Stimulated activated effector memory CD8-positive, alpha-beta T cell treated with anti-CD3 and anti-CD28 coated beads, Interleukin-12 subunit alpha, Interleukin-12 subunit beta, amount 100 ng/mL, for 72 hours (primary cell): ENCODE data around the gene BTBD9.

Source experiments
- ATAC-seq: fragments of 150-1000 bp; cut with Tn5 transposase; 2 replicates; pipeline ENCODE4 v1.10.0; 2021
- DNase-seq, 2 donors: peaks; one replicate each; pipeline ENCODE4 v3.0.0; 2021 to 2022; ENCODE audit warnings: low spot score in 2 of 2
- H3K27ac Mint-ChIP-seq: one replicate; pipeline ENCODE4 v1.8.0; 2022; ENCODE audit warnings: mild to moderate bottlenecking, mixed read lengths
- H3K36me3 Mint-ChIP-seq: one replicate; pipeline ENCODE4 v1.8.0; 2022; ENCODE audit warnings: mild to moderate bottlenecking, mixed read lengths
- H3K4me1 Mint-ChIP-seq: one replicate; pipeline ENCODE4 v1.8.0; 2022; ENCODE audit warnings: mixed read lengths
- H3K4me3 Mint-ChIP-seq: one replicate; pipeline ENCODE4 v1.8.0; 2022; ENCODE audit warnings: mild to moderate bottlenecking, mixed read lengths
- H3K9me3 Mint-ChIP-seq: one replicate; pipeline ENCODE4 v1.8.0; 2022; ENCODE audit warnings: mixed read lengths

Gene BTBD9

DNA sequence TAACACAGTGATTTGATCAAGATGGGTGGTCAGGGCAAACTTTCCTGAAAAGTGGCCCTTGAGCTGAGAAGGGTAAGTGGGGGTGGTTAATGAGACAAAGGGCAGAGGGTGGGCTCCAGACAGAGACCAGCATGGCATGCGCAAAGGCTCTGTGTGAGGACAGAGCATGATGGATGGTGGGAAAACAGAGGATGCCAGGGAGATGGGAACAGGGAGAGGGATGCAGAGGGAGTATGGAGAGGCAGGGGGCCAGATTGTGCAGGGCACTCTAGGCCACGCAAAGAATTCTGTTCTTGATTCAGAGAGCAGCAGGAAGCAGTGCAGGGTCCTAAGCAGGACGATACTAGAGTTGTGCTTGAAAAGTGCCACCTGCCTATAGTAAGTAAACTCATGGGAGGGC lies 394.4 kb downstream of the BTBD9 start:
- H3K4me3 Mint-ChIP-seq, result no peak overlapping the region
- peaks cover 7% of the 10 kb centered on the region for H3K36me3 Mint-ChIP-seq
- ATAC-seq (no peak), DNase-seq (no peak)
- peaks cover 6% of the 10 kb centered on the region for H3K4me1 Mint-ChIP-seq
- no peaks in the 10 kb centered on the region for H3K9me3 Mint-ChIP-seq
- no peak overlapping the region for H3K27ac Mint-ChIP-seq

DNA sequence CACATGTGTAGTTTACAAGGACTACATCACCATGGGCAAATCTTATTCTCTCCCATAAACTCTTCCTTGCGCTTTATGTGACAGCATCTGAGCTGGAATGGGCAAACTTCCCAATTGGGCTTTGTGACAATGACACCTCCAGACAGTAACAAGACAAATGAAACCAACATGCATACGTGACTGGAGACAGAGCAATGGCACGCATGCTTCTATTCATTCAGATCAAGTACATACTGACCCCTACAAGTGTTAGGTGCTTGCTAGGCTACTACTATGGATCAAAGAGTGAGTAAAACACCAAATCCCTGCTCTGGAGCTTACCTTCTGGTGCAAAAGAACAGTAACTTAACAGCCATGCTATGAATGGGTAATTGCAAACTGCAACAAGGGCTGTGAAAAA lies 394.9 kb downstream of the BTBD9 start:
- Mint-ChIP-seq H3K27ac (no peak overlapping the region), H3K9me3 (no peaks in the 10 kb centered on the region), H3K4me1 (peaks cover 6% of the 10 kb centered on the region), H3K36me3 (peaks cover 7% of the 10 kb centered on the region), H3K4me3 (no peak overlapping the region)
- no peak for DNase-seq
- no peak for ATAC-seq

GRCh38 chr6:38241200-38241871 lies 398.4 kb downstream of the BTBD9 start:
- Mint-ChIP-seq H3K9me3 (no peaks in the 10 kb centered on the region), H3K4me3 (no peak overlapping the region), H3K4me1 (peaks cover 6% of the 10 kb centered on the region), H3K27ac (no peak overlapping the region), H3K36me3 (peaks cover 7% of the 10 kb centered on the region)
- no peak for DNase-seq
- no peak for ATAC-seq

DNA sequence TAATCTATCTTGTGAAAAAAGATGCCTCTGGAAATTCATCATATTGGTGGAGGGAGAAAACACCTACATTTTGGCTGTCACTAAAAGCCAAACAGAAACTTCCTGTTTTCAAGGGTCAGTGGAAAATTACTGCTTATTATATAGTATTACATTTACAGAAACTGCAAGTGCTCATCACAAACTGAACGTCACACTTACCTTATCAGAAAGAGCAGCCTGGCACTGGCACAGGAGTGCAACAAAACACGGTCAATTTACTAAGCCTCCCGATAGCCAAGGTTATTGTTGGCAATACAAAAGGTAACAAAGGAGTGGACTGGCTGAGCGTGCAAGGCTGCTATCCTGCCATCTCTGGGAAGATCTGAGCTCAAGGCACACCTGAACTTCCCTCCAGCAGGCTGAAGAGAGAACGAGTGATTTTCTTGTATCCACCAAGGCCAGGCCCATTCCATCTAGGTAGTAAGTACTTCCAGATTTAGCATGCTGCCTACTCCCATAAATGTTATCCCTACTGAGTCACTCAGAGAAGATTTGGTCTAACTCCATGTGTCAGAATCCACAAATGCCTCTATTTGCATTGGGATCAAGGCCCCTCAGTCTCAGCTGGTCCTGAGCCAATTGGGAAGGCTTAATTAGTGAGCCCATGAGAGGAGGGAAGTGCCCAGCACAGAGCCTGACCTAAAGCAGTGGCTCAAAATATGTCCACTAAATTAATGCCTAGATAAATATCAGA lies 399.8 kb downstream of the BTBD9 start:
- no peaks in the 10 kb centered on the region for H3K9me3 Mint-ChIP-seq
- H3K27ac Mint-ChIP-seq, result no peak overlapping the region
- ATAC-seq, result no peak
- no peaks in the 10 kb centered on the region for H3K36me3 Mint-ChIP-seq
- H3K4me3 Mint-ChIP-seq, result no peak overlapping the region
- no peak for DNase-seq
- H3K4me1 Mint-ChIP-seq, result peaks cover 6% of the 10 kb centered on the region

- no peak overlapping the region for H3K27ac Mint-ChIP-seq
- ATAC-seq, result no peak
- no peak for DNase-seq
- H3K36me3 Mint-ChIP-seq, result no peaks in the 10 kb centered on the region
- H3K4me3 Mint-ChIP-seq, result no peak overlapping the region
- H3K9me3 Mint-ChIP-seq, result no peaks in the 10 kb centered on the region
- no peaks in the 10 kb centered on the region for H3K4me1 Mint-ChIP-seq
Measured at GRCh38 chr6:38236631-38237030, 403.1 kb downstream of the BTBD9 start.

DNA sequence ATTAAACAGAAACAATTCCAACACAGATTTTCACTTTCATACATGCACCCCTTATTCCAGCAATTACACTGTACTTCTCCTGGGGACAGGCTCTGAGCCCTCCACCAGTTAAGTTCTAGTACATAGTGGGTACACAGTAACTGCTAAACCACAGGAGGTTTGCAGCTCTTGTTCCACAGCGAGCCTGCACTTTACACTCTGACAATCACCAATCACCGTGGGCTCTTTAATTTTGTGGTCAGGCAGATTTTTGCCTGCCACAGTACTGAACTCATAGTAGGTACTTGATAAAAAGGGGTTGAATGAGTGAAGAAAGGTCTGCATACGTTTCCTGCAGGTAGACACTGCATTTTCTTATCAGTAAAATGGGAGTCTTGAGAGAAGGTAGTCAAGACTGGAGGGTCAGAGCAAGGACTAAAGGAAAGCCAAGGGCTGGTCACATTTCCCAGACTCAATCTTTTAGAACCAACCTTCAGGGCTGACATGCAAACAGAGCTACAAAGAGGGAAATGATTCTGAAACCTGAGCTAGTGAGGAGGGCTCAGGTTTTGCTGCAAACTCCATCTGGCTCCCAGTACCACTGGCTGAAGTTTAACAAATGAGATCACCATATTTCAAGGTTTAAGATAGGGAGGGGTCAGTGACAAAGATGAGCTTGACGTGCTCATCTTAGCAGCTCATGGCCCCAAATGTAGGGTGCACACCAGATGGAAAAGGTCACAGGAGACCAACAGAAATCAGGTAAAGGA lies 404.6 kb downstream of the BTBD9 start:
- Mint-ChIP-seq H3K36me3 (no peaks in the 10 kb centered on the region), H3K4me1 (no peaks in the 10 kb centered on the region), H3K4me3 (no peak overlapping the region), H3K9me3 (no peaks in the 10 kb centered on the region), H3K27ac (no peak overlapping the region)
- ATAC-seq (no peak), DNase-seq (no peak)

GRCh38 chr6:38234141-38234540 lies 405.6 kb downstream of the BTBD9 start:
- H3K4me3 Mint-ChIP-seq, result no peak overlapping the region
- ATAC-seq (no peak), DNase-seq (no peak)
- no peaks in the 10 kb centered on the region for H3K9me3 Mint-ChIP-seq
- H3K4me1 Mint-ChIP-seq, result no peaks in the 10 kb centered on the region
- no peaks in the 10 kb centered on the region for H3K36me3 Mint-ChIP-seq
- no peak overlapping the region for H3K27ac Mint-ChIP-seq

- Mint-ChIP-seq H3K4me1 (no peaks in the 10 kb centered on the region), H3K27ac (no peak overlapping the region), H3K4me3 (no peak overlapping the region), H3K36me3 (no peaks in the 10 kb centered on the region), H3K9me3 (no peaks in the 10 kb centered on the region)
- ATAC-seq, result no peak
- DNase-seq, result no peak
Measured at GRCh38 chr6:38233161-38233791, 406.5 kb downstream of the BTBD9 start.

GRCh38 chr6:38225766-38226165 lies 414.0 kb downstream of the BTBD9 start:
- Mint-ChIP-seq H3K27ac (no peak overlapping the region), H3K4me3 (no peak overlapping the region), H3K4me1 (no peaks in the 10 kb centered on the region), H3K9me3 (no peaks in the 10 kb centered on the region), H3K36me3 (no peaks in the 10 kb centered on the region)
- no peak for DNase-seq
- no peak for ATAC-seq

GRCh38 chr6:38221251-38221650 lies 418.5 kb downstream of the BTBD9 start:
- Mint-ChIP-seq H3K36me3 (no peaks in the 10 kb centered on the region), H3K9me3 (no peaks in the 10 kb centered on the region), H3K27ac (no peak overlapping the region), H3K4me3 (no peak overlapping the region), H3K4me1 (no peaks in the 10 kb centered on the region)
- no peak for DNase-seq
- no peak for ATAC-seq

GRCh38 chr6:38220069-38220723 lies 419.5 kb downstream of the BTBD9 start:
- Mint-ChIP-seq H3K27ac (no peak overlapping the region), H3K4me3 (no peak overlapping the region), H3K9me3 (no peaks in the 10 kb centered on the region), H3K4me1 (no peaks in the 10 kb centered on the region), H3K36me3 (no peaks in the 10 kb centered on the region)
- DNase-seq, result no peak
- ATAC-seq, result no peak

- no peak for DNase-seq
- ATAC-seq, result no peak
Measured at GRCh38 chr6:38218235-38218634, 421.5 kb downstream of the BTBD9 start.

DNA sequence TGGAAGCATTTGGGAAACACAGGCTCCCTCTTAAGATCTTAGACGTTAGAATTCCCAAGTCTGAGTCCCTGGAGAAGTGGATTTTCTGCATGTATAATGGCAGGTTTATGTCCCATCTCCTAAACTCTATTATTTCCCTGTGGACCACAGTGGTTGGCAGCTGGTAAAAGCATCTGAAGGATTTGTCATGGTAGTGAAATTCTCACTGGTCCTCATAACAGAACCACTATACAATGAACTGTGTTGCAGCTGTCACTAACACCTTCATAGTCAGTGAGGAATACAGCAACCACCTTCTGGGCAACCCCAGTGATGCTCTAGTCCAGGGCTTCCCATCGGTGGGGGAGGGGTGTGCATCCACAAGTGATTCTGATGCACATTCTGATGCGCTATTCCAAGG lies 423.3 kb downstream of the BTBD9 start:
- no peak for DNase-seq
- no peaks in the 10 kb centered on the region for H3K4me1 Mint-ChIP-seq
- no peak for ATAC-seq

More at GRCh38 chr6:38218235-38218634, 421.5 kb downstream of the BTBD9 start:
- Mint-ChIP-seq H3K36me3 (no peaks in the 10 kb centered on the region), H3K27ac (no peak overlapping the region), H3K4me1 (no peaks in the 10 kb centered on the region), H3K4me3 (no peak overlapping the region), H3K9me3 (no peaks in the 10 kb centered on the region)

GRCh38 chr6:38215651-38216311 lies 423.9 kb downstream of the BTBD9 start:
- Mint-ChIP-seq H3K4me1 (no peaks in the 10 kb centered on the region), H3K9me3 (no peaks in the 10 kb centered on the region), H3K4me3 (no peak overlapping the region), H3K36me3 (no peaks in the 10 kb centered on the region), H3K27ac (no peak overlapping the region)
- ATAC-seq (no peak), DNase-seq (no peak)

More for the DNA sequence above, 423.3 kb downstream of the BTBD9 start:
- Mint-ChIP-seq H3K36me3 (no peaks in the 10 kb centered on the region), H3K27ac (no peak overlapping the region), H3K9me3 (no peaks in the 10 kb centered on the region), H3K4me3 (no peak overlapping the region)
